HUES48 (cell line): ENCODE results near the gene PBRM1.

ENCODE experiments used
- H3K27ac ChIP-seq: one replicate; pipeline ENCODE4 v1.7.0; 2013; ENCODE audit warnings: low read depth, low read length, inconsistent platforms
- H3K27me3 ChIP-seq: 2 replicates; pipeline ENCODE4 v1.6.1; 2013; ENCODE audit warnings: mild to moderate bottlenecking, low read length; ENCODE audit not compliant: control insufficient read depth, insufficient read depth
- H3K36me3 ChIP-seq: 2 replicates; pipeline ENCODE4 v1.6.1; 2013; ENCODE audit warnings: low read length; ENCODE audit not compliant: control insufficient read depth, insufficient read depth
- H3K4me1 ChIP-seq: 2 replicates; pipeline ENCODE4 v1.6.1; 2013; ENCODE audit warnings: mild to moderate bottlenecking, low read length; ENCODE audit not compliant: control insufficient read depth, insufficient read depth
- H3K4me3 ChIP-seq: 2 replicates; pipeline ENCODE4 v1.5.1; 2013; ENCODE audit warnings: mild to moderate bottlenecking, low read depth, low read length
- H3K9ac ChIP-seq: 2 replicates; pipeline ENCODE4 v1.6.1; 2013; ENCODE audit warnings: mild to moderate bottlenecking, low read depth, low read length, moderate library complexity
- H3K9me3 ChIP-seq: 2 replicates; pipeline ENCODE4 v1.6.1; 2013; ENCODE audit warnings: low read length; ENCODE audit not compliant: control insufficient read depth, insufficient read depth

The PBRM1 gene

DNA sequence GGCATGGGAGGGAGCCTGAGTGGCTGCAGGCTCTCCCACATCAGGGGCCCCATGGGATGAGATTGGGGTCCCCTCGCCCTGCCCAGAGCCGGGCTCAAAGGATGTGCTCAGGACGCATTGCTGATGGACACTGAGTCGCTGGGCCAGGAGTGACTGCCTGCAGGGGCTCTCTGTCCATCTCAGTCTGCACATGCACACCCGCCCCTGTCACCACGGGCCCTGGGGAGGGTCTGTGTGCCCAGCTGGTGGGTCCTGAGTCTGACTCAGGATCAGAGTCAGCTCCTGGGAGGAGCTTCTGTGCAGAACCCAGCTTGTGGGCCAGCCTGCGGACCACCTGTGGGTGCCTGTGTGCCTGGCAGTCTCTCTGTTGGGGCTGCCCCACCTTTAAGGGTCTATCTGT is 172.4 kb downstream of the PBRM1 start:
- Histone ChIP-seq H3K4me1 (no peaks in the 10 kb centered on the region), H3K36me3 (no peaks in the 10 kb centered on the region), H3K27ac (no peak overlapping the region), H3K9ac (no peak overlapping the region), H3K9me3 (no peaks in the 10 kb centered on the region), H3K4me3 (no peak overlapping the region), H3K27me3 (peaks cover 6% of the 10 kb centered on the region; the same call in 1 of the 2 replicates)

DNA sequence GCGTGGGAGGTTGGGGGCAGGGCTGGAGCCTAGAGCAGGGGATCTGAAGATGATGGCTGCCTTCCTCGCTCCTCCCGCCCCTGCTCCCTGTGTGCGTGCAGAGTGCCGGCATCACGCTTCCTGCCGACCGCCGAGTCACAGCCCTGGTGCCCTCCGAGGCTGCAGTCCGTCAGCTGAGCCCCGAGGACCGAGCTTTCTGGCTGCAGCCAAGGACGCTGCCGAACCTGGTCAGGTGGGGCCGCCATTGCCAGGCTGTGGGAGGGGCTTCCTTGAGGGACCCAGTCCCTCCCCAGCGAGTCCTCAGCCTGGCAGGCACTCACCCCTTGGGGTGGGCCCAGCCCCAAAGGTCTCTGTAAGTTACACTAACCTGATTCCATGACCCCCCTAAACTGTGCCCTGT is 173.0 kb downstream of the PBRM1 start:
- no peaks in the 10 kb centered on the region for H3K36me3 ChIP-seq
- H3K27me3 ChIP-seq = 0 out of 2 replicates have a peak, but pooled peaks cover under 1% of the 10 kb centered on the region

DNA sequence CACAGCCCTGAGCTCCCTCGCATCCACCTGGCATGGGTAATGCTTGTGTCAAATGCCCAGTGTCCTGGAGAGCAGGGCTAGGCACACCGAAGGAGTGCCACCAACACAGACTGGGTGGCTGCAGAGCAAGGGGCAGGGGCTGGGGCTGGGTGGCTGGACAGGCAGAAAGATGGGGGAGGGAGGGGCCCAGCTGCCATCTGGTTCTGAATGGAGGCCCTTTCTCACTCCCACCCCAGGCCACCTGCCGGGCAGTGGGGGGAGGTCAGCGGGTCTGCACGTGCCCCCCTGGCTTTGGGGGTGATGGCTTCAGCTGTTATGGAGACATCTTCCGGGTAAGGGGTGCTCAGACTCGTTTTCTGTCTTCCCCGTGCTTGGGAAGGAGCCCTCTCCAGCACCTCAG is 173.6 kb downstream of the PBRM1 start:
- H3K9me3 ChIP-seq = no peaks in the 10 kb centered on the region
- H3K4me1 ChIP-seq = no peaks in the 10 kb centered on the region
- no peak overlapping the region for H3K9ac ChIP-seq
- H3K27me3 ChIP-seq = no peaks in the 10 kb centered on the region
- H3K36me3 ChIP-seq = no peaks in the 10 kb centered on the region
- no peak overlapping the region for H3K4me3 ChIP-seq
- no peak overlapping the region for H3K27ac ChIP-seq

More for the DNA sequence above, 173.0 kb downstream of the PBRM1 start:
- H3K9me3 ChIP-seq = no peaks in the 10 kb centered on the region
- no peak overlapping the region for H3K4me3 ChIP-seq
- H3K27ac ChIP-seq = no peak overlapping the region
- H3K9ac ChIP-seq = no peak overlapping the region
- no peaks in the 10 kb centered on the region for H3K4me1 ChIP-seq

DNA sequence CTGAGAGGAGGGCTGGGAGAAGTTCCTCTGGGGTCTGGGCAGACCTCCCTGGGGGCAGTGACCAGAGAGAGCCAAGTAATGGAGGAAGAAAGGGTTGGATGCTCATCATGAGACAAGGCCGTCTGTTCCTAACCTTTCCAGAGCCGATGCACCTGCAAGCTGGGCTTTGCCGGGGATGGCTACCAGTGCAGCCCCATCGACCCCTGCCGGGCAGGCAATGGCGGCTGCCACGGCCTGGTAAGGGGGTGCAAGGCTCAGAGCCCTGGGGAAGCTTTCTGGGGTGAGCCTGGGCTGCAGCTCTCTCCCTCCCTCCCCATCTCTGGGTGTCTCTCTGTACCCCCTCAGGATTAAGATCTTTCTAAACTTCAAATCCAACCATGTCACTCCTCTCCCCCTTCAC is 174.2 kb downstream of the PBRM1 start:
- Histone ChIP-seq H3K4me3 (no peak overlapping the region), H3K9me3 (no peaks in the 10 kb centered on the region), H3K9ac (no peak overlapping the region), H3K4me1 (no peaks in the 10 kb centered on the region), H3K27me3 (no peaks in the 10 kb centered on the region), H3K36me3 (no peaks in the 10 kb centered on the region), H3K27ac (no peak overlapping the region)

DNA sequence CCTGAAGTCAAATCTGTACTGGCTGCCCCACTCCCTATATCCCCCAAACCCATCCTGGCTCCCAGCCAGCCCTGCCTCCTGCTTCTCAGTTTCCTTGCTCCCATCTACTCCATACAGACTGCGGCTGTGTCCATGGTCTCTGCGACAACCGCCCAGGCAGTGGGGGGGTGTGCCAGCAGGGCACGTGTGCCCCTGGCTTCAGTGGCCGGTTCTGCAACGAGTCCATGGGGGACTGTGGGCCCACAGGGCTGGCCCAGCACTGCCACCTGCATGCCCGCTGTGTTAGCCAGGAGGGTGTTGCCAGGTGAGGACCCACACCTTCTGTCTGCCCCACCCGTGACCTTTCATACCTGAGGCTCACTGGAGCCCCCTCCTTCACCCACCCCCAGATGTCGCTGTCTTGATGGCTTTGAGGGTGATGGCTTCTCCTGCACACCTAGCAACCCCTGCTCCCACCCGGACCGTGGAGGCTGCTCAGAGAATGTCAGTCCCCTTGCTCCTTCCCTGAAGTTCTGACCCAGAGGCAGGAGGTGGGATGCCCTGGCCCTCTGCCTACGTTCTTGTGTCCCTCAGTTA is 175.9 kb downstream of the PBRM1 start:
- Histone ChIP-seq H3K9me3 (no peaks in the 10 kb centered on the region), H3K27me3 (no peaks in the 10 kb centered on the region), H3K4me3 (no peak overlapping the region), H3K36me3 (no peaks in the 10 kb centered on the region), H3K27ac (no peak overlapping the region), H3K4me1 (no peaks in the 10 kb centered on the region), H3K9ac (no peak overlapping the region)

DNA sequence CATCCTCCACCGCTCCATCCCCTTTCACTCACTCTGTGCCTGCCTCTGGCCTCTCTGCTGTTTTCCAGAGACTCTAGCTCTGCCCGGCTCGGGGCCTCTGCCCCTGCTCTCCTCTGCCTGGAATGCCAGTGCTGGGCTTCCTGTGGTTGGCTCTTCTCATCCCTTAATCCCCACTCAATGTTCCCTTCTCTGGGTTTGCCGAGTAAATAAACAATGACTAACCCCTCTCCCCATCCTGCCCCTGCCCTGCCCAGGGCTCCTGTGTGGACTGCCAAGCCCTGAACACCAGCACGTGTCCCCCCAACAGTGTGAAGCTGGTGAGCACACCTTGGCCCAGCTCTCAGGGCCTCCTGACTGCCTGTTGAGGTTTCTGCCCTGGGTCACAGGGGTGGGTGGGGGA is 178.4 kb downstream of the PBRM1 start:
- Histone ChIP-seq H3K4me3 (no peak overlapping the region), H3K9me3 (no peaks in the 10 kb centered on the region), H3K36me3 (no peaks in the 10 kb centered on the region), H3K27ac (no peak overlapping the region), H3K9ac (no peak overlapping the region), H3K4me1 (no peaks in the 10 kb centered on the region; the same call in 1 of the 2 replicates), H3K27me3 (no peaks in the 10 kb centered on the region)

DNA sequence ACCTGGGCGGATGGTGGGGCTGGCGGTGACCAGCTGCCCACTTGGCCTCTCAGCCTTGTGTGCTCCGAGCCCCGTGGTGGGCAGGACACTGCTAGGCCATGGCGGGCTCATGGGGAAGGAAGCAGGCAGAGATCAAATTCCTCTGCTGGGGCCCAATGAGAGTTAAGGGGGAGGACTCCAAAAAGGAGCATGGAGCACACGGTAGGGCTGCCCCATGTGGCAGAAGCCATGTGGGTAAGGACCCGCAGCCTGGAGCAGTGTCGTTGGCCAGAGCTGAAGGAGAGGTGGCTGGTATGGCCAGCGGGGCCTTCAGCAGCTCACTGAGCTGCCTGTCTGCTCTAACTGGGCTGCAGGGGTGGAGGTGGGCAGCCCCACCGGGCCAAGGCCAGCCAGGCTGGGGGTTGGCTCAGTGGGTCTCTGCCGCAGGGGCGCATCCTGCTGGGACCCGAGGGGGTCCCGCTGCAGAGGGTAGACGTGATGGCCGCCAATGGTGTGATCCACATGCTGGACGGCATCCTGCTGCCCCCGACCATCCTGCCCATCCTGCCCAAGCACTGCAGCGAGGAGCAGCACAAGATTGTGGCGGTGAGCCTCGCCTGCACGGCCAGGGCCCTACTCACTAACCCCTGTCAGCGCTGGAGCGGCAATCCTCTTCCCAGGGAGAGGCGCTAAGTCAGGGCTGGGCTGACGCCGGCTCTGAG is 179.3 kb downstream of the PBRM1 start:
- no peaks in the 10 kb centered on the region for H3K36me3 ChIP-seq
- H3K9me3 ChIP-seq = no peaks in the 10 kb centered on the region
- H3K4me1 ChIP-seq = no peaks in the 10 kb centered on the region; the same call in 1 of the 2 replicates
- no peaks in the 10 kb centered on the region for H3K27me3 ChIP-seq
- no peak overlapping the region for H3K4me3 ChIP-seq
- H3K27ac ChIP-seq = no peak overlapping the region
- H3K9ac ChIP-seq = no peak overlapping the region

DNA sequence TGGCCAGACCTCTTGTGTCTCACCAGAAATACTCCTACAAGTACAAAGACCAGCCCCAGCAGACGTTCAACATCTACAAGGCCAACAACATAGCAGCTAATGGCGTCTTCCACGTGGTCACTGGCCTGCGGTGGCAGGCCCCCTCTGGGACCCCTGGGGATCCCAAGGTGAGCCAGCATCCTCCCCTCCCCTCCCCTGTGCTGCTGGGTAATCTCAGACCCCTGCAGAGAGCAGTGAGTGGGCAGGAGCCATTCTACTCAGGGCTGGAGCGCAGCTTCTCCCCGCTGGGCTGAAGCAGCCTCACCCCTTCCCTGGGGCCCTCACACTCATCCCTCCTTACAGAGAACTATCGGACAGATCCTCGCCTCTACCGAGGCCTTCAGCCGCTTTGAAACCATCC is 180.7 kb downstream of the PBRM1 start:
- Histone ChIP-seq H3K27me3 (no peaks in the 10 kb centered on the region), H3K9ac (no peak overlapping the region), H3K36me3 (no peaks in the 10 kb centered on the region), H3K9me3 (no peaks in the 10 kb centered on the region), H3K4me3 (no peak overlapping the region), H3K27ac (no peak overlapping the region), H3K4me1 (no peaks in the 10 kb centered on the region; the same call in 1 of the 2 replicates)

DNA sequence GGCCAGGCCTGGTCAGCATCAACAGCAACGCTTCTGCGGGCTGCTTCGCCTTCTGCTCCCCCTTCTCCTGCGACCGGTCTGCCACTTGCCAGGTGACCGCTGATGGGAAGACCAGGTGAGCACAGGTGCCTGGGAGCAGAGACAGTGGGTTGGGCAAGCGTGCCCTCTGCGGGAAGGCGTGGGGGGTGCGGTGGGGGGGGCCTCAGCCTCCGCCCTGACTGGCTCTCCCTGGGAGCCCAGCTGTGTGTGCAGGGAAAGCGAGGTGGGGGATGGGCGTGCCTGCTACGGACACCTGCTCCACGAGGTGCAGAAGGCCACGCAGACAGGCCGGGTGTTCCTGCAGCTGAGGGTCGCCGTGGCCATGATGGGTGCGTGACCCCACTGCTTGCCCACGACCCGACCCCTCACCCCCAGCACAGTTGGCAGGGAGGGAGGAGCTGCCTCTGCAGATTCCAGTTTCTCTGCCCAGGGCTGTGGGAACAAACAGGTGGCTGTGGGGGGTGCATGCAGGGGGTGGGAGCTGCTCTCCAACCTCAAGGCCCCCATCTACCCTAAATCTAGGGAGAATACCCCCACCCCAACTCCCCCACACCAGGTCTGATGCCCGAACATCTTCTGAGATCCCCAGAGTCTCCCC is 181.8 kb downstream of the PBRM1 start:
- no peaks in the 10 kb centered on the region for H3K36me3 ChIP-seq
- no peaks in the 10 kb centered on the region; the same call in 1 of the 2 replicates for H3K4me1 ChIP-seq
- H3K27ac ChIP-seq = no peak overlapping the region
- H3K27me3 ChIP-seq = no peaks in the 10 kb centered on the region
- H3K4me3 ChIP-seq = no peak overlapping the region
- no peak overlapping the region for H3K9ac ChIP-seq
- no peaks in the 10 kb centered on the region for H3K9me3 ChIP-seq

DNA sequence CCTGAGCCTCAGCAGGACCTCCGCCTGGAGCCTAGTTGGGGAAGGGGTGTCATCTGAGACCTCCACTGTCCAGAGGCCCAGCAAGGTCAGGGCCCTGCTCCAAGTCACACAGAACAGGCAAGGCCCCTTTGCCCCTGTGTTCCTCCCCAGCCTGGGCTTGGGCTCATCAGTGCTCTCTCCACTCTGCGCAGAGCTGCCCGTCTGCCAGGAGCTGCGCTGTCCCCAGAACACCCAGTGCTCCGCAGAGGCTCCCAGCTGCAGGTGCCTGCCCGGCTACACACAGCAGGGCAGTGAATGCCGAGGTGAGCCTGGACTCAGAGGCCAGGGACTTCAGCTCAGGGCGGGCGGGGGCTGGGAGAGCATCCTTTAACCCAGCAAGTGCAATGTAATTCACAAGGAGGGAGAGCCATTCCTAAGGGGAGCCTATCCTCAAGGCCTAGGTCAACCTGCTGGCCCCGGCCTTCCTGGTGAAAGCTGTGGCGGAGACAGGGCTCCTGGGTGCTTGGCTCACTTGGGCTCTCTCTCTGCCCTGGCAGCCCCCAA is 182.8 kb downstream of the PBRM1 start:
- Histone ChIP-seq H3K27me3 (no peaks in the 10 kb centered on the region), H3K4me1 (no peaks in the 10 kb centered on the region; the same call in 1 of the 2 replicates)

DNA sequence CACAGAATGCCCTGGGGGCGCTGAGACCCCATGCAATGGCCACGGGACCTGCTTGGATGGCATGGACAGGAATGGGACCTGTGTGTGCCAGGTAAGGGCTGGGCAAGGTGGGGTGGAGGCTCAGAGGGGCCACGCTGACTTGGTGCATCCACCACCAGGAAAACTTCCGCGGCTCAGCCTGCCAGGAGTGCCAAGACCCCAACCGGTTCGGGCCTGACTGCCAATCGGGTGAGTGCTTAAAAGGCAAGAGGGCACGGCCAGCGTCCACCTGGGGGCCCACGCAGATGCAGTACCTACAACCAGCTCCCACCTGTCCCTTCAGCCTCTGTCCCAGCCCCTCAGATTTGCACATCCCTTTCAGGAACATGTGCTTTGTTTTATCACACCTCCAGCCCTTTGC is 183.7 kb downstream of the PBRM1 start:
- no peaks in the 10 kb centered on the region for H3K27me3 ChIP-seq
- H3K4me1 ChIP-seq = no peaks in the 10 kb centered on the region; the same call in 1 of the 2 replicates
- no peak overlapping the region for H3K27ac ChIP-seq
- H3K36me3 ChIP-seq = no peaks in the 10 kb centered on the region
- H3K4me3 ChIP-seq = no peak overlapping the region
- H3K9ac ChIP-seq = no peak overlapping the region
- no peaks in the 10 kb centered on the region for H3K9me3 ChIP-seq

More for the DNA sequence above, 182.8 kb downstream of the PBRM1 start:
- Histone ChIP-seq H3K9me3 (no peaks in the 10 kb centered on the region), H3K27ac (no peak overlapping the region), H3K9ac (no peak overlapping the region), H3K36me3 (no peaks in the 10 kb centered on the region), H3K4me3 (no peak overlapping the region)
